HepG2 (cell line): ENCODE data around the gene TM4SF18. TPM values are rescaled to one million over a fixed set of nuclear protein-coding genes. Genes with fewer than 3 reads are reported as not detected.

ENCODE experiments used
- BCL6 ChIP-seq: IDR thresholded peaks from 2 replicates; pipeline ENCODE4 v1.6.1; 2016; ENCODE audit warnings: missing genetic modification reagents, missing compliant biosample characterization
- BRD4 ChIP-seq: sonication (generic); formaldehyde crosslinking; IDR thresholded peaks from 2 replicates; pipeline ENCODE4 v1.4.0; 2020; ENCODE audit warnings: missing genetic modification reagents
- CERS6 ChIP-seq: sonication (generic); formaldehyde crosslinking; IDR thresholded peaks from 2 replicates; pipeline ENCODE4 v1.5.0; 2020; ENCODE audit warnings: missing genetic modification reagents
- ERF ChIP-seq: IDR thresholded peaks from 2 replicates; pipeline ENCODE4 v1.6.1; 2018; ENCODE audit warnings: missing biosample characterization, missing genetic modification reagents
- GMEB2 ChIP-seq: IDR thresholded peaks from 2 replicates; pipeline ENCODE4 v1.6.1; 2016; ENCODE audit warnings: missing biosample characterization, missing genetic modification reagents, low read depth
- KDM6A ChIP-seq: IDR thresholded peaks from 2 replicates; pipeline ENCODE4 v1.6.1; 2016; ENCODE audit warnings: low read depth
- KLF11 ChIP-seq: IDR thresholded peaks from 2 replicates; pipeline ENCODE4 v1.6.1; 2016; ENCODE audit warnings: missing compliant biosample characterization
- KMT2B ChIP-seq: IDR thresholded peaks from 2 replicates; pipeline ENCODE4 v1.6.1; 2016; ENCODE audit warnings: missing genetic modification reagents, missing compliant biosample characterization
- LRRFIP1 ChIP-seq: sonication (generic); formaldehyde crosslinking; conservative IDR thresholded peaks from 2 replicates; pipeline ENCODE4 v1.4.0; 2020; ENCODE audit warnings: missing genetic modification reagents
- NCOA2 ChIP-seq: sonication (generic); formaldehyde crosslinking; IDR thresholded peaks from 2 replicates; pipeline ENCODE4 v1.8.0; 2022; ENCODE audit warnings: inconsistent platforms
- POLR2A ChIP-seq, 2 experiments: IDR thresholded peaks; 2 replicates each; pipeline ENCODE4 v1.6.1; 2011; ENCODE audit warnings: low read depth in 2 of 2, low read length in 2 of 2, mild to moderate bottlenecking in 1 of 2, moderate library complexity in 1 of 2; ENCODE audit not compliant: insufficient read depth in 1 of 2
- POLR2AphosphoS2 ChIP-seq: IDR thresholded peaks from 2 replicates; pipeline ENCODE4 v1.6.1; 2011; ENCODE audit warnings: low read depth, low read length, improper control_type of control experiment
- RBM22 ChIP-seq: fragments of 200-400 bp; formaldehyde crosslinking; optimal IDR thresholded peaks from 2 replicates; pipeline ENCODE3; 2017; ENCODE audit warnings: mild to moderate bottlenecking, low read length, moderate library complexity
- SAFB2 ChIP-seq: sonication (generic); formaldehyde crosslinking; IDR thresholded peaks from 2 replicates; pipeline ENCODE4 v1.5.1; 2020; ENCODE audit warnings: missing genetic modification reagents, low read depth, mild to moderate bottlenecking, borderline replicate concordance
- SKIL ChIP-seq: sonication (generic); formaldehyde crosslinking; IDR thresholded peaks from 2 replicates; pipeline ENCODE4 v1.8.0; 2022; ENCODE audit warnings: missing genetic modification reagents, mild to moderate bottlenecking, moderate library complexity, borderline replicate concordance
- SMC3 ChIP-seq: IDR thresholded peaks from 2 replicates; pipeline ENCODE4 v1.6.1; 2011; ENCODE audit warnings: low read length, improper control_type of control experiment
- ZFY ChIP-seq: sonication (generic); formaldehyde crosslinking; IDR thresholded peaks from 2 replicates; pipeline ENCODE4 v1.4.0; 2020; ENCODE audit warnings: missing genetic modification reagents
- ZKSCAN1 ChIP-seq: fragments of 150-350 bp; IDR thresholded peaks from 2 replicates; pipeline ENCODE4 v1.6.1; 2014; ENCODE audit warnings: low read length
- ZNF607 ChIP-seq: sonication (generic); formaldehyde crosslinking; IDR thresholded peaks from 2 replicates; pipeline ENCODE4 v1.5.1; 2020; ENCODE audit warnings: missing genetic modification reagents, mild to moderate bottlenecking, borderline replicate concordance
- ZSCAN20 ChIP-seq: sonication (generic); formaldehyde crosslinking; IDR thresholded peaks from 2 replicates; pipeline ENCODE4 v1.4.0; 2020; ENCODE audit warnings: missing genetic modification reagents, mild to moderate bottlenecking, borderline replicate concordance
- ZSCAN31 ChIP-seq: sonication (generic); formaldehyde crosslinking; IDR thresholded peaks from 2 replicates; pipeline ENCODE4 v1.5.0; 2020; ENCODE audit warnings: low read depth, mild to moderate bottlenecking, missing genetic modification reagents
- ZXDC ChIP-seq: sonication (generic); formaldehyde crosslinking; IDR thresholded peaks from 2 replicates; pipeline ENCODE4 v1.5.0; 2020; ENCODE audit warnings: mild to moderate bottlenecking, missing genetic modification reagents
- polyA plus RNA-seq, 8 experiments: library from polyadenylated mRNA; depleted of rRNA in 3 of 8; stranded (reverse) in 7 of 8; unstranded in 1 of 8; fragments of >200 nt; fragmentation: Illumina TruSeq in 4 of 8; extraction: Trizol in 4 of 8; gene quantifications; 2 replicates each; pipeline versions ENCODE4 v1.2.1 to v1.2.3, GENCODE V29; 2011 to 2016; ENCODE audit warnings: low read depth in 4 of 8, missing spikeins in 1 of 8, mixed read lengths in 1 of 8; ENCODE audit not compliant: insufficient read depth in 1 of 8
- total RNA-seq, 5 experiments: library from RNA; depleted of rRNA; stranded (reverse); fragments of >200 nt; fragmentation: Illumina TruSeq; extraction: Trizol; gene quantifications; 2 replicates each; pipeline ENCODE4 v1.2.3, GENCODE V29; 2016; ENCODE audit warnings: low read depth in 1 of 5

The TM4SF18 gene
- total and polyA plus RNA-seq, 2 of the 13 experiments (the other 11 are each of a cell fraction or from before 2014, with no cell fraction given): 0.15 TPM; not detected in 1

GRCh38 chr3:149371001-149371722 lies 37.7 kb upstream of the TM4SF18 start (continued):
- TF ChIP-seq RBM22 (no peak), SAFB2 (CRISPR knock-in tag) (no peak), NCOA2 (CRISPR knock-in tag) (no peak), KMT2B (CRISPR knock-in tag) (no peak), ZKSCAN1 (no peak), SKIL (no peak), POLR2AphosphoS2 (peak; percentile 85), CERS6 (CRISPR knock-in tag) (no peak), SMC3 (peak; percentile 20; the same call in 1 of the 2 replicates), KDM6A (CRISPR knock-in tag) (no peak), BCL6 (CRISPR knock-in tag) (peak; percentile 57), ZXDC (no peak), ZSCAN20 (CRISPR knock-in tag) (no peak), ZSCAN31 (no peak), ZNF607 (CRISPR knock-in tag) (no peak), KLF11 (no peak), BRD4 (CRISPR knock-in tag) (no peak), ZFY (CRISPR knock-in tag) (no peak), LRRFIP1 (no peak), POLR2A (IDR thresholded peaks at IDR 0.05; ENCODE audit: insufficient read depth in 1 of 2, low read depth in 2 of 2, low read length in 2 of 2) (peak in 1 of 2 experiments; percentile 3; a peak in 2 of 4 replicates), GMEB2 (CRISPR knock-in tag) (no peak), ERF (CRISPR knock-in tag) (no peak)
